Caco-2 (cell line): ENCODE data around the gene TUBGCP6. TPM values are rescaled to one million over a fixed set of nuclear protein-coding genes. Genes with fewer than 3 reads are reported as not detected.

ENCODE experiments used
- Bru-seq: library from RNA; stranded (reverse); fragments of 400-500 nt; gene quantifications from one replicate; lab custom pipeline; 2021; lab: Mats Ljungman, UMichigan
- BruChase-seq, 2 experiments: library from RNA; stranded (reverse); fragments of 400-500 nt; gene quantifications; one replicate each; lab custom pipeline; 2021; lab: Mats Ljungman, UMichigan
- BruUV-seq: library from RNA; stranded (reverse); fragments of 400-500 nt; replicated peaks from 2 replicates; lab custom pipeline; 2021; lab: Mats Ljungman, UMichigan
- CTCF ChIA-PET: fragments of 300-600 bp; sonication (Branson Sonifier 250); formaldehyde crosslinking; loops from one replicate; lab custom pipeline; 2022; ENCODE audit warnings: antibody characterized with exemption; lab: Charles Lee
- POLR2A ChIA-PET: fragments of 300-600 bp; sonication (Branson Sonifier 250); formaldehyde crosslinking; loops from one replicate; lab custom pipeline; 2022; ENCODE audit warnings: antibody characterized with exemption; lab: Charles Lee
- DNase-seq, 2 experiments: peaks; one replicate each; pipeline versions ENCODE4 v3.0.0 to v3.0.0-alpha.2; 2020 to 2022
- H3K27me3 ChIP-seq: replicated peaks from 2 replicates; pipeline ENCODE4 v1.6.0; 2011; ENCODE audit warnings: low read length; ENCODE audit not compliant: control insufficient read depth, insufficient read depth
- H3K36me3 ChIP-seq: 2 replicates; pipeline ENCODE4 v1.5.1; 2011; ENCODE audit warnings: low read length; ENCODE audit not compliant: control insufficient read depth, insufficient read depth
- H3K4me1 ChIP-seq: fragments of 250-450 bp; sonication (Bioruptor Pico); 2 replicates; pipeline ENCODE4 v1.5.1; 2020; ENCODE audit warnings: mild to moderate bottlenecking
- H3K4me3 ChIP-seq: 2 replicates; pipeline ENCODE4 v1.5.1; 2011; ENCODE audit warnings: low read depth, mild to moderate bottlenecking, control low read depth, low read length
- H3K9me3 ChIP-seq: fragments of 250-450 bp; sonication (Bioruptor Pico); 2 replicates; pipeline ENCODE4 v1.5.1; 2020; ENCODE audit warnings: mild to moderate bottlenecking, moderate library complexity
- H3K27ac Mint-ChIP-seq: one replicate; pipeline ENCODE4 v1.8.0; 2022; ENCODE audit warnings: mixed read lengths; ENCODE audit not compliant: unreplicated experiment
- H3K27me3 Mint-ChIP-seq: one replicate; pipeline ENCODE4 v1.8.0; 2022; ENCODE audit warnings: mixed read lengths; ENCODE audit not compliant: insufficient read depth, unreplicated experiment
- H3K36me3 Mint-ChIP-seq: one replicate; pipeline ENCODE4 v1.8.0; 2022; ENCODE audit warnings: mild to moderate bottlenecking, mixed read lengths; ENCODE audit not compliant: insufficient read depth, unreplicated experiment
- H3K4me1 Mint-ChIP-seq: one replicate; pipeline ENCODE4 v1.8.0; 2022; ENCODE audit warnings: low read depth, mixed read lengths; ENCODE audit not compliant: unreplicated experiment
- H3K4me3 Mint-ChIP-seq: one replicate; pipeline ENCODE4 v1.8.0; 2022; ENCODE audit warnings: mild to moderate bottlenecking, moderate library complexity, mixed read lengths; ENCODE audit not compliant: unreplicated experiment
- H3K9me3 Mint-ChIP-seq: one replicate; pipeline ENCODE4 v1.8.0; 2022; ENCODE audit warnings: mixed read lengths; ENCODE audit not compliant: unreplicated experiment
- intact Hi-C: fragments of 100-400 bp; cut with micrococcal nuclease; formaldehyde crosslinking; loops from one replicate; pipeline ENCODE4 v1.10.0; 2022; ENCODE audit not compliant: unreplicated experiment
- long read RNA-seq: library from polyadenylated mRNA; stranded (forward); transcript quantifications from one replicate; pipeline ENCODE4 v2.0.0, GENCODE V29; 2022
- total RNA-seq: library from RNA; stranded (reverse); gene quantifications from 2 replicates; pipeline ENCODE4 v1.2.3, GENCODE V29; 2022
- TF ChIP-seq, protein P1 (sequence below), 2 experiments: fragments of 200-600 bp in 1 of 2; IDR thresholded peaks; 1 replicate in 1 of 2; 2 replicates in 1 of 2; pipeline versions ENCODE4 v1.5.1 to v1.8.0; 2011 to 2022; ENCODE audit warnings: antibody characterized with exemption in 1 of 2, control low read depth in 1 of 2, inconsistent platforms in 1 of 2, low read depth in 1 of 2, low read length in 1 of 2, mild to moderate bottlenecking in 1 of 2, moderate library complexity in 1 of 2; ENCODE audit not compliant: insufficient read depth in 1 of 2, severe bottlenecking in 1 of 2, unreplicated experiment in 1 of 2

TUBGCP6 gene, protein sequence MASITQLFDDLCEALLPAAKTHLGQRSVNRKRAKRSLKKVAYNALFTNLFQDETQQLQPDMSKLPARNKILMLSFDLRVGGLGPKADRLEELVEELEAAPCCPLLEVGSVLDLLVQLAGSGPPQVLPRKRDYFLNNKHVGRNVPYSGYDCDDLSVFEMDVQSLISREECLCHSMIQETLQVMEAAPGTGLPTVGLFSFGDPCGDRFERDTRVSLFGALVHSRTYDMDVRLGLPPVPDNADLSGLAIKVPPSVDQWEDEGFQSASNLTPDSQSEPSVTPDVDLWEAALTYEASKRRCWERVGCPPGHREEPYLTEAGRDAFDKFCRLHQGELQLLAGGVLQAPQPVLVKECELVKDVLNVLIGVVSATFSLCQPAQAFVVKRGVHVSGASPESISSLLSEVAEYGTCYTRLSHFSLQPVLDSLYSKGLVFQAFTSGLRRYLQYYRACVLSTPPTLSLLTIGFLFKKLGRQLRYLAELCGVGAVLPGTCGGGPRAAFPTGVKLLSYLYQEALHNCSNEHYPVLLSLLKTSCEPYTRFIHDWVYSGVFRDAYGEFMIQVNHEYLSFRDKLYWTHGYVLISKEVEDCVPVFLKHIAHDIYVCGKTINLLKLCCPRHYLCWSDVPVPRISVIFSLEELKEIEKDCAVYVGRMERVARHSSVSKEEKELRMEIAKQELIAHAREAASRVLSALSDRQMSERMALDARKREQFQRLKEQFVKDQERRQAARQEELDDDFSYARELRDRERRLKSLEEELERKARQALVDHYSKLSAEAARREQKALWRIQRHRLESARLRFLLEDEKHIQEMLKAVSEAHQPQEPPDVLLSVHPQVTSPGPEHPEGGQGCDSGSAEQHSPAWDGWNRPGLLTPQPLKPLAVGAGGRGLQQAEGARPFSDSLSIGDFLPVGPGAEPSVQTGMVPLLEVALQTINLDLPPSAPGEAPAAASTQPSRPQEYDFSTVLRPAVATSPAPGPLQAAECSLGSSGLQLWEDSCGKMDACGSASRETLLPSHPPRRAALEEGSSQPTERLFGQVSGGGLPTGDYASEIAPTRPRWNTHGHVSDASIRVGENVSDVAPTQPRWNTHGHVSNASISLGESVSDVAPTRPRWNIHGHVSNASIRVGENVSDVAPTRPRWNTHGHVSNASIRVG (N-terminal part only)
- 29.3 and 34.2 TPM in 2 replicates for total RNA-seq
- Bru-seq, nascent RNA: percentile 56 among the genes with signal in this experiment
- percentile 63 among the genes with signal in this experiment for BruChase-seq, experiment 1, labeled RNA remaining after a 2-hour chase
- BruChase-seq, experiment 2, labeled RNA remaining after a 6-hour chase: percentile 71 among the genes with signal in this experiment
- long read RNA-seq, full-length matches to known transcripts: 3 of 37 reads
- long read RNA-seq, partial matches to known transcripts: 19 of 37 reads
- long read RNA-seq, other reads (novel, unspliced or antisense): 15 of 37 reads

DNA sequence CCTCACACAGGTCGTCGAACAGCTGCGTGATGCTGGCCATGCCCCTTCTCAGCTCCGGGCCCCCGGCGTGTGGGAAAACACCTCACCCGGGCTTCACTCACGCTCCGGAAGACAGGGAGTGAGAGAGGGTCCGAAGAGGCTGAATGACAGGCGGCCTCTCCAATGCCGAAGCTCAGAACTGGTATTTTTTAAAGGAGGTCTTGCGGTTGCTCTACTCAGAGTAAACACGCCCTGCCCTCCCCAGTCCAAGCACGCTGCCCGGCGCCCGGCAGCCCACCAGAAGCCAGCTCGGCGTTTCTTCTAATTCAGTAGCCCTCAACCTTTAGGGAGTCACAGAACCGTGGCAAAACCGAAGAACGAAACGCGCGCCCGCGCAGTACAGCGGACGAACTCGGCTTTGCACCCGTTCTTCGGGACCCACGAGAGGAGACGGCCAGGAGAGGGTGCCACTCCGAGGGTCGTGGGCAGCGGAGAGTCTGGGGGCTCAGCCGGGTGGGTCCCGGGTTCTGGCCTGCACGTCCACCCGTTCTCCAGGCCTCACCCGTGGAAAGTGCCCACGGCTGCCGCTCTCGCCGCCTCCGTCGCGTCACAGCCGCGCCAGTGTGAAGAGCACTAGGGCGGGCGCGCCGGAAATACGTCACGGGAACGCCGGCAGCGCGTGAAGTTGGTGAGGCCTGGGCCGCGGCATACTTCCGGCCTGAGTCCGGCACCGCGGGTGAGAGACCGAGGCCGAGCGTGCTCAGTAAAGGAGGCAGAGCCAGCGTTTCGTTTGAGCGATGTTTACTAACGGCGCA, at the start of gene TUBGCP6:
TUBGCP6 (minus strand) TSS at position 604 of the 794 bp plus-strand sequence; CDS start at position 40, 564 bp downstream.
- H3K36me3 Mint-ChIP-seq: peaks cover 47% of the 10 kb centered on the region
- ChIA-PET CTCF (interaction anchor here (2.5 kb wide), 1 partner anchor 98 kb away, joined by 8 read pairs; no protein-coding TSS in a partner anchor), POLR2A (interaction anchor here (0.6 to 0.7 kb wide), 2 partner anchors 55 to 82 kb away, joined by 3 to 4 read pairs; no protein-coding TSS in a partner anchor)
- Histone ChIP-seq H3K9me3 (no peaks in the 10 kb centered on the region), H3K36me3 (peaks cover 9% of the 10 kb centered on the region; the same call in 1 of the 2 replicates), H3K4me1 (peaks cover 10% of the 10 kb centered on the region), H3K27me3 (no peaks in the 10 kb centered on the region), H3K4me3 (peak within 1 kb of the TSS; percentile 58)
- TSS peak; percentile 42 for BruUV-seq
- peaks cover 8% of the 10 kb centered on the region for H3K4me1 Mint-ChIP-seq
- H3K9me3 Mint-ChIP-seq: no peaks in the 10 kb centered on the region
- peak; percentile 89 to 93 for DNase-seq
- H3K4me3 Mint-ChIP-seq: peak within 1 kb of the TSS; percentile 76
- intact Hi-C loops: no loop called here
- no peaks in the 10 kb centered on the region for H3K27me3 Mint-ChIP-seq
- peak within 1 kb of the TSS; percentile 87 for H3K27ac Mint-ChIP-seq
- TF ChIP-seq, protein P1, sequence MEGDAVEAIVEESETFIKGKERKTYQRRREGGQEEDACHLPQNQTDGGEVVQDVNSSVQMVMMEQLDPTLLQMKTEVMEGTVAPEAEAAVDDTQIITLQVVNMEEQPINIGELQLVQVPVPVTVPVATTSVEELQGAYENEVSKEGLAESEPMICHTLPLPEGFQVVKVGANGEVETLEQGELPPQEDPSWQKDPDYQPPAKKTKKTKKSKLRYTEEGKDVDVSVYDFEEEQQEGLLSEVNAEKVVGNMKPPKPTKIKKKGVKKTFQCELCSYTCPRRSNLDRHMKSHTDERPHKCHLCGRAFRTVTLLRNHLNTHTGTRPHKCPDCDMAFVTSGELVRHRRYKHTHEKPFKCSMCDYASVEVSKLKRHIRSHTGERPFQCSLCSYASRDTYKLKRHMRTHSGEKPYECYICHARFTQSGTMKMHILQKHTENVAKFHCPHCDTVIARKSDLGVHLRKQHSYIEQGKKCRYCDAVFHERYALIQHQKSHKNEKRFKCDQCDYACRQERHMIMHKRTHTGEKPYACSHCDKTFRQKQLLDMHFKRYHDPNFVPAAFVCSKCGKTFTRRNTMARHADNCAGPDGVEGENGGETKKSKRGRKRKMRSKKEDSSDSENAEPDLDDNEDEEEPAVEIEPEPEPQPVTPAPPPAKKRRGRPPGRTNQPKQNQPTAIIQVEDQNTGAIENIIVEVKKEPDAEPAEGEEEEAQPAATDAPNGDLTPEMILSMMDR (IDR thresholded peaks at IDR 0.05; ENCODE audit: insufficient read depth in 1 of 2, low read depth in 1 of 2, low read length in 1 of 2, severe bottlenecking in 1 of 2, unreplicated experiment in 1 of 2): no peak

DNA sequence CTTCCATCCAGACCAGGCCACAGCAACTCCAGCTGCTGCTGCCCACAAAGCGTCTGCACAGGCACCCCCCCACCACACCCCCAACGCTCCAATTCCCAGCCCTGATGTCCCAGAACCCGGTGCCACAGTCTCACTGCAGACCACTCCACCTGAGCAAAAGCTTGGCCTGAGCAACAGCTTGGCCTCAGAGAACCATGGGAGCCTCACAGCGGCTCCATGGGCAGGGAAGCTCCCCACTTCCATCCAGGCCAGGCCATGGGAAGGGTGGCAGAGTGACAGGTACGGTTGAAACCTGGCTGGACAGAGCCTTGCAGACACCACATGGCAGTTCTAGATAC, 49.5 kb upstream of the TUBGCP6 start:
- Histone ChIP-seq H3K9me3 (no peaks in the 10 kb centered on the region), H3K4me3 (no peak overlapping the region), H3K4me1 (peaks cover 48% of the 10 kb centered on the region), H3K36me3 (peaks cover 7% of the 10 kb centered on the region), H3K27me3 (no peaks in the 10 kb centered on the region)
- TF ChIP-seq, protein P1 (IDR thresholded peaks at IDR 0.05; ENCODE audit: insufficient read depth in 1 of 2, low read depth in 1 of 2, low read length in 1 of 2, severe bottlenecking in 1 of 2, unreplicated experiment in 1 of 2): no peak
- Mint-ChIP-seq H3K27ac (peak overlapping the region; percentile 88), H3K27me3 (no peaks in the 10 kb centered on the region), H3K9me3 (no peaks in the 10 kb centered on the region), H3K4me3 (peak overlapping the region; percentile 75), H3K4me1 (peaks cover 16% of the 10 kb centered on the region), H3K36me3 (peaks cover 14% of the 10 kb centered on the region)
- intact Hi-C loops: no loop called here
- TSS peak; percentile 70 for BruUV-seq
- ChIA-PET POLR2A (interaction anchor here (0.6 to 1.9 kb wide), 5 partner anchors 10 to 238 kb away, joined by 3 to 25 read pairs (median 7); partner anchors contain the start of genes DENND6B and PLXNB2), CTCF (interaction anchor here (0.7 to 1.5 kb wide), 8 partner anchors 10 to 231 kb away, joined by 3 to 13 read pairs (median 4); partner anchors contain the start of genes DENND6B, NCAPH2 and SCO2)
- no peak for DNase-seq
